KBM-7 (cell line): ENCODE measurements around the gene TMEM259.
A peak's percentile ranks its signal among the peaks of the same experiment; 100 is the strongest.

Experiments used
- DNase-seq: peaks from one replicate; pipeline ENCODE4 v3.0.0-alpha.2; 2015
- in situ Hi-C: fragments of 300-500 bp; cut with MboI; formaldehyde crosslinking; loops from 2 replicates; pipeline ENCODE4 v1.14.3; 2020; ENCODE audit warnings: low sequenced_read_pairs, low pct_unique_long_range_greater_than_20kb, mixed read lengths

Gene TMEM259

GRCh38 chr19:1020868-1021425 is at the start of gene TMEM259:
Gene TMEM259 (minus strand): TSS chr19:1021123. CDS start chr19:1020996, 127 bp downstream.
- in situ Hi-C loops = no loop called here
- DNase-seq = peak; percentile 97

- in situ Hi-C loops = no loop called here
- DNase-seq = no peak
Measured at GRCh38 chr19:1070576-1070930, 49.6 kb upstream of the TMEM259 start.

DNA sequence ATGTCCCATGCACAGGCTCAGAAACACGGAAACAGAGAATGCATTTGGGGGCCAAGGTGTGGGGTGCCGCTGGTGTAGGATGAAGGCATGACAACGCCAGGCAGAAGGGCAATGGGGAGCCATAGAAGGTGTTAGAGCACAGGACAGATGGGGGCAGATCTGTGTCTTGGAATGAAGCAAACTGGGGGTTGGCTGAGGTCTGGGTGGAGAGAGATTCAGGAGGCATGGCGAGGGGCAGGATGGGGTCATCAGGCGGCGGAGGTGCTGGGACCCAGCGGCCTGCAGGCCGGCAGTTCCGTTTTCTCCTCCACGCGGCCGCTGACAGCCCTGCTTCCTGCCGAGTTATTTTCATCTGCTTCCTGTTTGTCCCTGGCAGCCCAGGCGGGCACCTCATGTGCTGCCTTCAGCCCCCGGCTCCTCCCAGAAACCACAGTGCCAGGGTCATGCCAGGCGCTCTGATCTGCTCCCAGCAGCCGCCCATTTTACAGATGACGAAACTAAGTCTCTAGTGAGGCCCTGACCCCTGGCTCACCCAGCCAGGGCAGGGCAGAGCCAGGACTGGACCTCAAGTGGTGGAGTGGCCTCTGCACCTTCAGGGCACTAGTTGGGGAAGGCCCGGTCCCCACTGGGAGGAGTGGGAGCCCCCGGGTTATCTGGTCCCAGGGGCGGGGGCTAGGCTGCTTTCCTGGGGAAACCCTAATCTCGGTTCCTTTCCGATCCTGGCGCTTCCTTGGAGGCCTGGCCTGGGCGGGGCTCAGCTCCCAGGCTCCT is 48.3 kb upstream of the TMEM259 start:
- in situ Hi-C loops = no loop called here
- peak; percentile 96 for DNase-seq

DNA sequence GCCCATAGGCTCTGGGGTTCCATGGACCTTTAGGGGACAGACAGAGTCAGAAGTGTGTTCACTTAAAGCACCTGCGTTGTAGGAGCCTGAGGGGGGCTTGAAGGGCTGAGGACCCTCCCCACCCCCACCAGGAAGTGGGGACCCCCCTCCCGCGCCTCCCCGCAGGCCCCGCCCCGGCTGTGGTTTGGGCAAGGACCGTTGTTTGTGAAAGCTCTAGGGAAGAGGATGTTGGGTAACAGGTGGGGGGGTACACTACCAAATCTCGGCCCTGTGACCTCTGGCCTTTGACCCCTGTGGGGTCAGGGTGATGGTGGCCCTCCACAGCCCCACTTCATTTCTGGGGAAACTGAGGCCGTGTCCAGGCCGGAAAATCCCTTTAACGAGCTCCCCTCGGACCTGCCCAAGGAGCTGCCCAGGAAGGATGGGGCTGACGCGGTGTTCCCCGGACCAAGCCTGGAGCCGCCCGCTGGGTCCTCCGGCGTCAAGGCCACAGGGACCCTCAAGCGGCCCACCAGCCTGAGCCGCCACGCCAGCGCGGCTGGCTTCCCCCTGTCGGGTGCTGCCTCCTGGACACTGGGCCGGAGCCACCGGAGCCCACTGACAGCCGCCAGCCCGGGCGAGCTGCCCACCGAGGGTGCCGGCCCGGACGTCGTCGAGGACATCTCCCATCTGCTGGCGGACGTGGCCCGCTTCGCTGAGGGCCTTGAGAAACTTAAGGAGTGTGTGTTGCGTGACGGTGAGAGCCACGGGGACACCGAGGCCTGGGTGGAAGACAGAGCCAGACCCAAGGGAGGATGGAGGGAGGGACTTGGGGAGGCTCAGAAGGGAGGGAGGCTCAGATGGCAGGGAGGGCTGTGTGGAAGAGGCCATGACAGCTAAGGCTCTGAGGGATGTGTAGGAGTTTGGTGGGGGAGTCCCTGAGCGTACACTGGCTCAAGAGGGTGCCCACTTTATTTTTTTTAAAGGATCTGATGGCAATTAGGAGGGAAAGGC is 47.4 kb upstream of the TMEM259 start:
- in situ Hi-C loops = no loop called here
- DNase-seq = peak; percentile 52

DNA sequence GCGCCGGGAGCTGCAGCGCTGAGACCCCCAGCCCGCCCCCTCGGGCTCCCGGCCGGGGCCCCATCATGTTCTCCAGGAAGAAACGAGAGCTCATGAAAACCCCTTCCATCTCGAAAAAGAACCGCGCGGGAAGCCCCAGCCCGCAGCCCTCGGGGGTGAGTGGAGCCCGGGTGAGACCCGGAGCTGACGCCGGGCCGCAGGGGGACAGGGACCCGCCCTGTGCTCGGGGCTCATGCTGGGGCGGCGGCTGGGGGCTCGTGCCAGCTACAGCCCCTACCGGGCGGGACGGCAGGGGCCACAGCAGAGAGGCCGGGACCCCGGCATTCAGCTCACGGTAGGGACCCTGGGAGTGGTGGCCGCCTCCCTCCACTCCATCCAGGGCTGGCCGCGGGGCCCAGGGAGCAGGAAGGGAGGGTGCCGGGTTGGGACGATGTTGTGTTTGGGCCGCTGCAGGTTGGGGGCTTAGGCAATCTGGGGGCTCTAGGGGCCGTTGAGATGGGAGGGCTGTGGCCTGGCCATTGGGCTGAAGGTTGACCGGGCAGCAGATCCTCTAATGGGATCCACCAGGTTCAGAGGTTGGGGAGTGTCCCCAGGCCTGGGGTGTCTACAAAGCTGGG is 46.5 kb upstream of the TMEM259 start:
- in situ Hi-C loops = no loop called here
- peak; percentile 52 for DNase-seq

GRCh38 chr19:1066748-1067340 is 45.9 kb upstream of the TMEM259 start, which contains the start of gene ARHGAP45:
Gene ARHGAP45 (plus strand): TSS chr19:1067167. CDS start chr19:1067406, 239 bp downstream.
- in situ Hi-C loops = no loop called here

DNA sequence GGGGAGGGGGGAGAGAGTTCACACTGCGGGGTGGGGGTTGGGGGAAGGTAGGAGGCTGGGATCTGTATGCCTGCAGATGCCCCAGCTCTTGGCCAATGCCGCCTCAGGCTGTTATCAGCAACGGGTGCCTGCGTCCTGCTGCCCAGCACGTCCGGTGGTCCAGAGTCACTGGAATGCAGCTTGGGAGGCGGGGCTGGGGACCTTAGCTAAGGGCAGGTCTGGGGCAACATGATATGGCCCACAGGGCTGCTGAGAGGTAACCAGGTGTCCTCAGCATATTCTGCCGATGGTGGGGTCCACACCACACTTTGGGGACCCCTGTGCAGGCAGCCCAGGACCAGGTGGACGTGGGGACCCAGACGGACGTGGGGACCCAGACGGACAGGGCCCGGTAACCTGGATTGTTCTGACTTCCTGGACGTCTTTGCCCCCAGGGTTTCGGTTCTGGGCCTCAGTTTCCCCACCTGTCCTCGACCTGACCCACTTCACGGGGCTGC is 45.4 kb upstream of the TMEM259 start:
- DNase-seq = no peak
- in situ Hi-C loops = no loop called here

More at GRCh38 chr19:1066748-1067340, 45.9 kb upstream of the TMEM259 start, which contains the start of gene ARHGAP45:
- DNase-seq = peak; percentile 74

- no peak for DNase-seq
- in situ Hi-C loops = no loop called here
Measured at GRCh38 chr19:1065606-1066109, 44.7 kb upstream of the TMEM259 start.

DNA sequence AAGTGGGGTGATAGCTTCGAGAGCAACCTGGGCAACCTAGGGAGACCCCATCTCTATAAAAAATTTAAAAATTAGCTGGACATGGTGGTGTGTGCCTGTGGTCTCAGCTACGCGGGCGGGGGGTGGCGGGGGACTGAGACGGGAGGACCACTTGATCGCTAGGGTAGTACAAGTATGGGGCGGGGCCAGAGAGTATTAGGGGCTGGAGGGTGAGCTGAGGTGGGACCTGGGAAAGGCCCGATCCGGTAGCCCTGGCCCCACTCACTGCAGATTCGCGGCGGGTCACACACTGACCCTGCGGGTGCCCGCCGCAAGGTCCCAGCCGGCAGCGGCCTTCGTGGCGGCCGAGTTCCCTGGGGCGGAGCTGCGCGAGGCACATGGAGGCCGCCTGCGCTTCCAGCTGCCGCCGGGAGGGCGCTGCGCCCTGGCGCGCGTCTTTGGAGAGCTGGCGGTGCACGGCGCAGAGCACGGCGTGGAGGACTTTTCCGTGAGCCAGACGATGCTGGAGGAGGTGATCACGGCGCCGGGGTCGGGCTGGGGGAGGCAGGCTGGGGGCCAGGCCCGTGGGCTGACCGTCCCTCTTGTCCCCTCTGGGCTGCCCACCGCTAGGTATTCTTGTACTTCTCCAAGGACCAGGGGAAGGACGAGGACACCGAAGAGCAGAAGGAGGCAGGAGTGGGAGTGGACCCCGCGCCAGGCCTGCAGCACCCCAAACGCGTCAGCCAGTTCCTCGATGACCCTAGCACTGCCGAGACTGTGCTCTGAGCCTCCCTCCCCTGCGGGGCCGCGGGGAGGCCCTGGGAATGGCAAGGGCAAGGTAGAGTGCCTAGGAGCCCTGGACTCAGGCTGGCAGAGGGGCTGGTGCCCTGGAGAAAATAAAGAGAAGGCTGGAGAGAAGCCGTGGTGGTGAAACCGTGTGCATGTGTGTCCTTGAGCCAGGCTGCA is 44.0 kb upstream of the TMEM259 start:
- in situ Hi-C loops = no loop called here
- DNase-seq = peak; percentile 74

DNA sequence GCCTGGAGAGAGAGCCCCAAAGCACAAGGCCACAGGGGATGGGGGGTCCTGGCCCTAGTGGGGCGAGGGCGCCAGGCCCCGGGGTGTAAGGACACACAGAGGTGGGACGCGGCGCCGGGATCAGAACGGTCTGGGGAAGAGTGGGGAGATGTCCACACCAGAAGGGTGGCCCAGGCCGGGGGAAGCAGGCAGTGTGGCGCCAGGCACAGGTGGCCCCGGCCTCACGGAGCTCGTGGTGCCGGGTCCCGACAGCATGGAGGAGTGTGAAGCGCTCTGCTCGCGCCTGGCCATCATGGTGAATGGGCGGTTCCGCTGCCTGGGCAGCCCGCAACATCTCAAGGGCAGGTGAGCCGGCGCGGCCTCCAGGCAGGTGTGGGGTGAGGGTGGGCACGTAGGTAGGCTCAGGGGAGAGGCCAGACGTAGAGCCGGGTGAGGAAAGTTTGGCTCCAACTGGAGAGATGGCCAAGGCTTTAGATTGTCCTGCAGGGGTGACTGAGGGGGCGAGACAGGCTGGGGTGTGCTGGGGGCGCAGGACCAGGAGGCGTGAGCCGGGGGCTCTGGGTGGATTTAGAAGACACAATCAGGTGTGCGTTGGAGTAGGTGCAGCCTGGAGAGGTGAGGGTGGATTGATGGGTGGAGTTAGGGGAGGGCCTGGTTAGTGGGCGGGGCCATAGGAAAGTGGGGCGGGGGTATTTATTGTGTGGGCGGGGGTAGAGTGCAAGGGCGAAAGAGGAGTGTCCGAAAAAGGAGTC is 43.2 kb upstream of the TMEM259 start:
- DNase-seq = no peak
- in situ Hi-C loops = no loop called here

DNA sequence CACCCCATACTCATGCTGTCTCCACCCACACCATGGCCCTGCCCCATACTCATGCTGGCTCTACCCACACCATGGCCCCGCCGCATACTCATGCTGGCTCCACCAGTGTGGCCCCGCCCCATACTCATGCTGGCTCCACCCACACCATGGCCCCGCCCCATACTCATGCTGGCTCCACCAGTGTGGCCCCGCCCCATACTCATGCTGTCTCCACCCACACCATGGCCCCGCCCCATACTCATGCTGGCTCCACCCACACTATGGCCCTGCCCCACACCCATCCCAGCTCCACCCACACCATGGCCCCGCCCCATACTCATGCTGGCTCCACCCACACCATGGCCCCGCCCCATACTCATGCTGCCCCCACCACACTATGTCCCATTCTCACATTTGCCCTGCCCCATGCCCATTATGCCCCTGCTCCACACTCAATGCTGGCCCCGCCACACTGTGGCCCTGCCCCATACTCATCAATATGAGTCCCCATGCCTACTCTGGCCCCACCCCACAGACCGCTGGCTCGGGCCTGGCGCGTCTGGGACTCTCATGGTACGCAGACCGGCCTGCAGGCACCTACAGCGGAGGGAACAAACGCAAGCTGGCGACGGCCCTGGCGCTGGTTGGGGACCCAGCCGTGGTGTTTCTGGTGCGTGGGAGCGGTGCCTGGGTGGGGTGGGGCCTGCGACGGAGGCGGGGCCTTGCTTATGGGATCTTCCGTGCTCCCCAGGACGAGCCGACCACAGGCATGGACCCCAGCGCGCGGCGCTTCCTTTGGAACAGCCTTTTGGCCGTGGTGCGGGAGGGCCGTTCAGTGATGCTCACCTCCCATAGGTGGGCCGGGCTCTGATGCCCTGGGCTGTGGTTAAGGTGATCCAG is 42.3 kb upstream of the TMEM259 start:
- in situ Hi-C loops = no loop called here
- DNase-seq = peak; percentile 68

- no peak for DNase-seq
- in situ Hi-C loops = no loop called here
Measured at GRCh38 chr19:1062387-1063029, 41.6 kb upstream of the TMEM259 start.

- in situ Hi-C loops = no loop called here
- no peak for DNase-seq
Measured at GRCh38 chr19:1061987-1062386, 41.1 kb upstream of the TMEM259 start.

DNA sequence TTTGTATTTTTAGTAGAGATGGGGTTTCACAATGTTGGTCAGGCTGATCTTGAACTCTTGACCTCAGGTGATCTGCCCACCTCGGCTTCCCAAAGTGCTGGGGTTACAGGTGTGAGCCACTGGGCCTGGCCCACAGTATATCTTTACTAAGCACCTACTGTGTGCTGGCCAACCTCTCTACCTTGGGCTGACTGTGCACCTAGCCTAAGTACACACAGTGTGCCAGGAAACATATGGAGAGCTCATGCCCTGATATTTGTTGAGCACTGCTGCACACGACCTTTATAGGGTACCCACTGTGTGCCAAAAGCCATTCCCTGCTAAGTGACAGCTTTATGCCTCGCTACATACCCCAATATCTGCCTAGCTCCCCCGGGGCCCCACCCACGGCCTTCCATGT is 39.8 kb upstream of the TMEM259 start:
- in situ Hi-C loops = no loop called here
- no peak for DNase-seq

- DNase-seq = no peak
- in situ Hi-C loops = no loop called here
Measured at GRCh38 chr19:1058112-1058511, 37.2 kb upstream of the TMEM259 start.
